Stimulated activated CD8-positive, alpha-beta memory T cell treated with anti-CD3 and anti-CD28 coated beads, Interleukin-7, amount 100 ng/mL, for 1 hour (primary cell): Measurements from ENCODE around the gene CAPN2.

ENCODE experiments used
- DNase-seq, 2 donors: peaks; one replicate each; pipeline ENCODE4 v3.0.0-alpha.2; 2020; ENCODE audit warnings: low read depth in 2 of 2

CAPN2 gene

DNA sequence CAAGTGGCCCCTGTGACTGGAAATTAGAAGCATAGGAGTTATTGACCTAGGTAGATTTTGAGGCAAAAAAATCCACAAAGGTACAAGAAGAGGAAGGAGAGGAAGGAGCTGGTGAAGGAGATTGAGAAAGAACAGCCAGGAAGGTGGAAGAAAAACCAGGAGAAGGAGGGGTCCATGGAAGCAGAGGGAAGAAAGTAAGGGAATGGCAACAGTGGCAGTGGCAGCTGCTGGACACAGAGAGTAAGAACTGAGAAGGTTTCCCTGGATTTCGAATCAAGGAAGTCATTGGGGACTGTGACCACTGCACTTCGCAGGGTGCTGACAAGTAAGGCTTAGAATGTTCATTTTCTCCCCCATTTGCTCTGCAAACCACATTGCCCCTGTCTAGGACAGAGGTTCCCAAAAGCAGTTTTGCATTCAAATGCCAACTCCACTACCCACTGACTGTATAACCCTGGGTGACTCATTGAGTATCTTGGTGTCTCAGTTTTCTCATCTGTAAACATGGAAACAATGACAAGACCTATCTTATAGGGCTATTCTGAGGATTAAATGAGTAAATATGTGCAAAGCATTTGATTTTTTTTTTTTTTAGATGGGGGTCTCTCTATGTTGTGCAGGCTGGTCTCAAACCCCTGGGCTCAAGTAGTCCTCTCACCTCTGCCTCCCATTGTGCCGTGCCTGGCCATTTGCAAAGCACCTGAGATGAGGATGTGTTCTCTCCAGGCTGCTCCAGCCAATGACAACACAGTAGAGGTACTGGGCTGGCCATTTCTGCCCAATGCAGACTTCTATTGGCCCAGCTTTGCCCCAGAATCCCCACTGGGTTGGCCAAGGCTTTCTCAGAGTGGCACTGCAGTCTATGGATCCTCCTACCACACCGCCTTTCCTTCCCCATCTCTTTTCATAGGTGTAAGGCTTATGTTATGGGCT is 9.3 kb upstream of the CAPN2 start:
- no peak for DNase-seq

DNA sequence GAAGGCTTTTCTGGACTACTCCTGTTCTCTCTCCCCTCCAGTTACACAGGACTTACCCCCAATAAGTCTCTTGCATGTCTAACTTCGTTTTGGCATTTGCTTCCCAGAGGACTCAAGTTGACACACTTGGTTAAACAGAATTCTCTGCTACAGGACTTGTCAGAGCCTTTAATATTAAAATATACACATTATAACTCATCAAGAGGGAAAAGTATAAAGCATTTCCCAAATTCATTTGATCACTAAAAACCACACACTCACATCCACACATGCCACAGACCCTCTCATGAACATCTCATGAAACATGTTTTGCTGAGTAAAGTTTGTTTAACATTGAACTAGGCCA is 8.7 kb upstream of the CAPN2 start:
- no peak for DNase-seq

DNA sequence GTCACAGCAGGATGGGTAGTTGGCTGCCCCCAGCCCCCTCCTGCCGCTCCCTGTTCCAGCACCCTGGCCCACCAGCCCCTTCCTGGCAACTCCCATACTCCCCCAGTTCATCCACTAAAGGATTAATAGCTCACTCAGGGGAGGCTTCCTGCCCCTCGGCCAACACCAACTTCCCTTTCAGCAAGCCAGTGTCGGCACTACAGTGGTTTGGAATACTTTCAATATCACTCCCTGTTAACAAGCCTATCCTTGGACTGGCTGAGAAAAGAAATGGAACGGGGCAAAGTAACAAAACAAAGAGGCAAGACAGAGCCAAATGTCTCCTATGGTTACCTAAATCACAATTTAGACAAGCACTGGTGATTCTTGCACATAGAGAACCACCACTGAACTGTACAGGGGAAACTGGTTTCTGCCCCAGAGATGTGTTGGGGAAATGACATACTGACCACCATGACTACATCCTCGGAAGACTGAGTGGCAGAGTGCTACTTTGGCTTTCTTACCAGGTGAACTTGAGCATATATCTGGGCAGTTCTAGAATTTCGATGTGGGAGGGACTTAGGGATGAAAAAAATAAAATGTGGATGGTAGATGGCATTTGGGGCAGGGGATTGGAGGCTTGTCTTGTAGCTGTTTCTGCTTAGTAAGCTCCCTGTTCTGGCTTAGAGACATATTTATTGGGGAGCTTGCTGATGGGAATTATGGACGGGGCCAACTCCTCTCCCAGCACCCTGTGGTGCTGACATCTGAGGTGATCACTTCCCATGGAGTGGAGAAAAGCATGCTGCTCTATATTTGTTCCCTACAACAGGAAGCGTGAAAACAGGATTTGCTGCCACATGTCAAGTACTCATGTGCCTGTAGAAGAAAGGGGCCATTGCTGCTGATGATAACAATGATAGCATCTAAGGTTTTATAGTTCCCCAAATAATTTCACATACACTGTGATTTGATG is 7.1 kb upstream of the CAPN2 start:
- DNase-seq, result no peak

DNA sequence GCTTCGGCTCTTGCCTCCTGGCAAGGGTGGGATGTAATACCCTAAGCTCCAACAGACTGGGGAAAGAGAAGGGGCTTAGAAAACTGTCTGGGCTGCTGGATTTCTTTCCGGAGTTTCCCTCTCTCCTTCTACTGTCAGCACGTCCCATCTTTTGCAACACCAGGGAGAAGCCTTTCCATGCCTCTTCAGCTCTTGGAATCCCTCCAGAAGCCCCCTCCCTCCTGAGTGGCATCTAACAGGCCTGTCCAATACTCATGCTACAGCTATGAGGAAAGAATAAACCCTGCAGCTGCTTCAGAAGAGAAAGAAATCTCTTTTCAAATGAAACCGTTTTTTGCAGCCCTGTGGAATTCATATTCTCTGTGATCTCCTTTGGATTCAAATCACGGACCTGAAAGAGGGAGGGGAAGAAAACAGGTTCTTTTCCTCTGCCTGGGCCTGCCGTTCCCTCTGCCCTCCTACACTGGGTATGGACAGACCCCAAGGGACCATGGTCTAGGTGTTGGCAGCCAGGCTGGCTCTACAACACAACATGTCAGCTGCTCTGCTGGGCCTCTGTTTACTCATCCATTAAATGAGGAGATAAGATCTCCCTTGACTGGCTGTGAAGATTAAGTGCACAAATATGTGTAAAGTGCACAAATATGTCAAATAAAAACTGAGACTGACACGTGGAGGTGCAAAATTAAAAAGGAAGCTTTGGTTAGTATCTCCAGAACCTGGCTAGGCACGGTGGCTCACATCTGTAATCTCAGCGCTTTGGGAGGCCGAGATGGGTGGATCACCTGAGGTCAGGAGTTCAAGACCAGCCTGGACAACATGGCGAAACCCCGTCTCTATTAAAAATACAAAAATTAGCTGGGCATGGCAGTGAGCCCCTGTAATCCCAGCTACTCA is 6.0 kb upstream of the CAPN2 start:
- no peak for DNase-seq

DNA sequence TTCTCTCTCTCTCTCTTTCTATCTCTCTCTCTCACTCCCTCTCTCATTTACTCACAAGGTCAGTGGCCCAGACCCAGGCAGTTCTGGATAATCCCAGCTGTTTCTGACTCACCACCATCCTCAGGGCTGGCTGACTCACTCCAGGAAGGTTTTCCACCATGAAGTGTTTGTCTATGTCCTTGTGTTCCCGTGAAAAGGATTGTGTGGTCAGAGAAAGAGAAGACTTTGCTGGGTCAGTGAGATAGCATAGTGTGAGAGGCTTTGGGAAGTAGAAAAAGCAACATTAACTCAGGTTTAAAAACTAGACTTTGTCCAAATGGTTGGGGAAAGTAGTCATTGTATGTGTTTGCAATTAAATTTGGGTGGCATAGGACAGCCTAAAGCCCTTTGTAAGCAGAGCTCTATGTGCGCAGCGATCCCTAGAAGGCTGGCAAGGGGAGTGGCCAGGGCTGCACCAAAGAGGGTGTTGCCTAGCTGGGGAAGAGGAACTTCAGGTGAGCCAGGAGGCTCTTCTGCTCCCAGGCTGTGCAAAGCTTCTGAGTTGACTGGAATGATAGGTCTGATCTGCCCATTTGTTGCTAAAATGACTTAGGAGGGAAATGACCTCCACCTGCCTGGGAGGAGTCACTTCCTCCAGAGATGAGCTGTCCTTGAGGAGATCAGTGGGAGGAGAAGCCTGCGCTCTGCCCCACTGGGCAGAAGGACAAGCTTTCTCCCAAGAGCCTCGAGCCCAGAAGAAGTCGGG is 4.9 kb upstream of the CAPN2 start:
- no peak for DNase-seq

DNA sequence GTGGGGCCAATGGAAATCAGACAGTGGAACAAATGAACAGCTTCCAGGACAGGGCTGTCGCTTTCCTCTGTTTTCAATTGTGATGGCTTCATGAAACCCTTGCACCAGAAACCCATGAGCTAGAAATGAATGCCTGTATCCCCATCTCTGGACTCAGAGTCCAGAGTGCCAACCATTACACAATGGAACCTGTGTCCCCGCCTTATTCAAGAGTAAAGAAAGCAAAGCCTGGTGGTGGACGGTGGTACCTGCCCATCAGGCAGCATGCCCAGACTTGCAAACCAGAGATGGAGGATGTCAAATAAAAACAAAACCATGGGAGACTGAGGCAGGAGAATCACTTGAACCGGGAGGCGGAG is 4.4 kb upstream of the CAPN2 start:
- DNase-seq, result no peak

DNA sequence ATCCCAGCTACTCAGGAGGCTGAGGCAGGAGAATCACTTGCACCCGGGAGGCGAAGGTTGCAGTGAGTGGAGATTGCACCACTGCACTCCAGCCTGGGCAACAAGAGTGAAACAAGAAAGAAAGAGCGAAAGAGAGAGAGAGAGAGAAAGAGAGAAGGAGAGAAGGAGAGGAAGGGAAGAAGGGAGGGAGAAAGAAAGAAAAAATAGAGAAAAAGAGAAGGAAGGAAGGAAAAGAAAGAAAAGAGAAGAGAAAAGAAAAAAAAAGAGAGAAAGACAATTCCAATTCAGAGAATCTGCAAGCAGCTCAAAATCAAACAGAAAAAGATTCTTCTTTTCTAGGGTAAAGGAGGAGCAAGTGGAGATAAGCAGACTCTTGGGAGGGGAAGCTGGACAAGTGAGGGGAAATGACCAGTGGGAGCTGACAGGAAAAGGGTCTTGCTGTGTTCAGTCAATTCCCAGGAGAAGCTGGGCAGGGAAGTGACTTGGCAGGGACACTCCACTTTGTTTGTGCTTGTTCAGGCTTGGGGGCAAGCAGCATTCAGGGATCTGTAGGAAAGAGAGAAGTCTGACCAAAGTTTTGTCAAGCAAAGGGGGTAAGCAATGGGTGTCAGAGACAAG is 3.6 kb upstream of the CAPN2 start:
- no peak for DNase-seq

DNA sequence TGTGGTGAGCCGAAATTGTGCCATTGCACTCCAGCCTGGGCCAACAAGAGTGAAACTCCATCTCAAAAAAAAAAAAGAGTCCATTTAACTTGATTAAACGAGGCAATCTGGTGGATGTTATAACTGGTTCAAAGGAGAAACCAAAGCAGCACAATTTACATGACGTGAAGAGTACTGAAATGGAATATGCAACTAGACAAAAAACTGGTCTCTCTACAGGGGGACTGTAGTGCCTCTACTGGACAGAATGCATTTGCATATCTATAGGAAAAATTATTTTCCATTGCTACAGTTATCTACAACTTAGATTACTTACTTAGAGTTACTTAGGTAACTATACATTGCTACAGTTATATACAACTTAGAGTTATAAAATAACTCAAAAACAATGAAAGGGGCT is 2.7 kb upstream of the CAPN2 start:
- no peak for DNase-seq

DNA sequence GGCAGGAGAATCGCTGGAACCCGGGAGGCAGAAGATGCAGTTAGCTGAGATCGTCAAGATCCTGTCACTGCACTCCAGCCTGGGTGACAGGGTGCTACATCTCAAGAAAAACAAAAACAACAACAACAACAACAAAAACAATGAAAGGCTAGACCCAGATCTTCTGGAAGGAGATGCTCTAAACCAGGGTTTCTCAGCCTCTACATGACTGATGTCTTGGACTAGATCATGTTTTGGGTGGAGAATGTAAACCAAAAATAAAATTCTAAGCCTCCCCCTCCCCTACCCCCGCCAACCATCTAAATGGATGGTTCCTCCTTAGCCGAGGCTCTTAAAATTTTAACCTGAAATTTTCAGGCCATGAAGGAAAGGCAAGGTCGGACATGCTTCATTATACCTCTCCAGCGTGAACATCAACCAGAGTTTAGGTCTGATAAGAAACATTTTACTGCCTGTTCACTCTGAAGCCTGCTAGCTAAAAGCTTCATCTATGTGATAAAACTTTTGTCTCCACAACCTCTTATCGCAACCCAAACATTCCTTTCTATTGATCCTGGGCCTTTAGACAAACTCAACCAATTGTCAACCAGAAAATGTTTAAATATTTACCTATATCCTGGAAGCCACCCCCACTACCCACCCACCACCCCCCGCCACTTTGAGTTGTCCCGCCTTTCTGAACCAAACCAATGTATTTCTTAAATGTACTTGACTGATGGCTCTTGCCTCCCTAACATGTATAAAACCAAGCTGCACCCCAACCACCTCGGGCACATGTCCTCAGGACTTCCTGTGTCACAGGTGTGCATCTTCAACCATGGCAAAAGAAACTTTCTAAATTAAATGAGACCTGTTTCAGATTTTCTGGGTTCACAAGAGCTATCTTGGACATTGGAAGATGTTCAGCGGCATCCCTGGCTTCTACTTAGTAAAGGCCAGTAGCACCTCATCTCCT is 1.9 kb upstream of the CAPN2 start:
- DNase-seq, result no peak

DNA sequence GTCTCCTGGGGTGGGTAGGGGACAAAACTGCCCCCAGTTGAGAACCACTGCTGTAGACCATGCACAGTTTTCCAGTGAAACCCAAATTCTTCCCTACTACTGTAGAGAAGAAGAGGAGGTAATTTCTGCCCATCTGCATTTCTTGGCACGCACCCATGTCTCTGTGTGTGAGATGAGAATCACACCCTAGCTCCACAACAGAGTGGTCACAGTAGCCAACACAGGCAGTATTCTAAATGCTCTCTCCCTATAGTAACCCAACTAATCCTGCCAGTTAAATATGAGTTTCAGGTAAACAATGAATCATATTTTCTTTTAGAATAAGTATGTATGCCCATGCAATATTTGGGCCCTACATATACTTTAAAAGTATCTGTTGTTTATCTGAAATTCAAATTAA is 1.2 kb upstream of the CAPN2 start:
- DNase-seq, result no peak

DNA sequence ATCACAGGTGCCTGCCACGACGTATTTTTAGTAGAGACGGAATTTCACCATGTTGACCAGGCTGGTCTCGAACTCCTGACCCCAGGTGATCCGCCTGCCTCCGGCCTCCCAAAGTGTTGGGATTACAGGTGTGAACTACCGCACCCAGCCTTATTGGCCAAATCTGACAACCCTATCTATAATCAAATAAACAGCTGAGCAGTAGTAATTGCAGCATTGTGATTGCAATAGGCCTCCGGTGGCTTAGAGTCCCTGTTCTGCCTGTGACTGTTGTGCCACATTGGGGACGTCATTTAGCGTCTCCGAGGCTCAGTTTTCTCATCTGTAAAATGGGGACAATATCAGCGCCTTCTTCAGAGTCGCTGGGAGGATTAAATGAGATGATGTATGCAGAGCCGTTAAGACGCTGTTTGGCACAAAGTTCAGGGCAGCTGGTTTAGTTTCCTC is 569 bp upstream of the CAPN2 start:
- DNase-seq, result no peak

DNA sequence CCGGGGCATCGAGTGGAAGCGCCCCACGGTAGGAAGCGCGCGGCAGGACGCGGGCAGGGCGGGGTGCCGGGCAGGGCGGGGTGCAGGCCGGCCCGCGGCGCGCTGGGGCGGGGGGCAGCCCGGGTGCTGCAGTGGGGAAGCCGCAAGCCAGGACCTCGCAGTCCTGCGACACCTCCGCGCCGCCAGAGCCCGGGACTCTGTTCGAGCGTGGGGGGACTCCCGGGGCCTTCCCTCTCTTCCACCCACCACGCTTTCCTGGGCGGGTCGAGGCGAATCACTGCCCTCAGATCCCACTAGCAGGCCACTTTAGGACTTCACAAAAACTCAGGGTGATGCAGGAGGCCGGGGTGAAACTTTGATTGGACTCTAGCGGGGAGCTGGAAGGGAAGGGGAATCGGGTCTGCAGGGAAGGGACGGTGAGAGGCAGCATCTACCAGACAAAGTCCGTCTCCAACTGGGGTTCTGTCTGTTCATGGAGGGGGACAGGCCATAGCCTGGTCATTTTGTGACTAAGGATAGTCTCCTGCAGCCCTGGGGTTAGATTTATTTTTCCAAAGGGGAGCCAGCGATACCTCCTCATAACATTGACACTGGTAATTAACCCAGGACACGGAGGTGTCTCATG is 623 bp downstream of the CAPN2 start:
- no peak for DNase-seq

DNA sequence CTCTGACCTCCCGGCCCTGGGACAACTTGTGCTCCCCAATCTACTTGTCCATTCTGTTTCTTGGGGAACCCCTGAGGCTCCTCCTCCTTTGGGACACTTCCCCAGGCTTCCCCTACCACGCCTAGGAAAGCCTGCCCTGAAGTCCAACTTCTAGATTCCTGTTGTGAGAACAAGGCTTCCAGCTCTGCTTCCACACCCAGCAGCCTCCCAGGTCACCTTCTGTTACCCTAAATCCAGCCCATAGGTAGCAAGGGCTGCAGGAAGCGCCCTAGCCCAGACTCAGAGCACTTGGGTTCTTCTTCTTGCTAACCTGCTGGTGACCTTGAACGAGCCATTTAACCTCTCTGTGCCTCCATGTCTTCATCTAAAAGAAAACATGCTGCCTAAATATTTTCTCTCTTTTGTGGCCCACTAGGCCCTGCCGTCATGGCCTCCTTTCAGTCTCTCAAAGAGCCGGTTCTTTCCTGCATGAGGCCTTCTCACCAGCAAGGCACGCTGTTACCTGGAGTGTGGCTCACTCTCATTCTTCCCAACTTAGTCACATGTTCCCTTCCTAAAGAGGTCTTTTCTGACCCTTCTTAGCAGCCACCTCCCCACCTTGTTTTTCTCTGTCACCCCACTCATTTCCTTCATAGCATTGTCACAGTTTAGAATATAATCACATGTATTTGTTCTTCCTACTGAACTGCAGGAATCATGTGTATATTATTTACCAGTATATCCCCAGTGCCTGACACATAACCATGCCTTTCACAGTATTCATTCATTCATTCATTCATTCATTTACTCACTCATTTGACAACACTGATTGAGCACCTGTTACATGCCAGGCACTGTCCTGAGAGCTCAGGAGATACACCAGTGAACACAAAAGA is 1.4 kb downstream of the CAPN2 start:
- no peak for DNase-seq

DNA sequence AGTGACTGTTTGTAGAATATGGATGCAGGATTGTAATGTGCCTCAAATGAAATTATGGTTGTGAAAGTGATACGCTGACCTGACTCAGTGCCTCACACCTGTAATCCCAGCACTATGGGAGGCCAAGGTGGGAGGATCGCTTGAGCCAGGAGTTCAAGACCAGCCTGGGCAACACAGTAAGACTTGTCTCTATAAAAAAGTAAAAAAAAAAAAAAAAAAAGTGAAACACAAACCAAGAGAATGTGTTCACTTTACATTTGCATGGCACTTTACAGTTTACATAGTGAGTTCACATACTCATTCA is 2.0 kb downstream of the CAPN2 start:
- DNase-seq, result no peak

DNA sequence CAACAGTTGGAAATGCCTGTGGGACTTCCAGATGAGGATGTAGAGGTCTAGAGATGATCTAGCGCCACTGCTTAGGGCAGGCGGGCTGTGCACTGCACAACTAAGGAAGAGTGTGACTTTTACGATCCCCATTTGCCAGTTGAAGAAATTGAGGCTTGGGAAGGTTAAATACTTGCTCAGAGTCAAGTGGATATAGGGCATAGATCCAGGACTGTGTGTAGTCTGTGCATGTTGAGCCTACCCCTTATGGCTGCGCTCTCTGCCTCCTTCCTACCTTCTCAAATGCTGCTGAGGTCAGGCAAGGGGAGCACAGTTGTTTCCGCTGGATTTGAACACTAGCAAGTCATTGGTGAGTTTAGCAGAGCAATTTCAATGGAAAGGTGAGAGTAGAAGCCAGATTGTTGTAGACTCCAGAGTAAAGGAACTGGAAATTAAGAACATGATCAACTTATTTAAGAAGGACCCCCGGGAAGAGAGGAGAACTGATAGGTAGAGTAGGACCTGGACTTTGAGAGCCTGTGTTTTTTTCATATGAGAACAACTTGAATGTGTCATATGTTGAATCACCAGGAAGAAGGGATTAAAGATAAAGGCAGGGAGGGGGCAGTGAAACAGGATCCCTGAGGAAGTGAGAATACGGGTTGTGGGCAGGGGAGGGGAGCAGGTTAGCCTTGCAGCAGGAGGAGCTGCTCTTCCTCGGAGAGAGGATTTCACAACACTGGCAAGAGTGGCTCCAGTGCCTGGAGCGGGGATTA is 2.7 kb downstream of the CAPN2 start:
- no peak for DNase-seq

DNA sequence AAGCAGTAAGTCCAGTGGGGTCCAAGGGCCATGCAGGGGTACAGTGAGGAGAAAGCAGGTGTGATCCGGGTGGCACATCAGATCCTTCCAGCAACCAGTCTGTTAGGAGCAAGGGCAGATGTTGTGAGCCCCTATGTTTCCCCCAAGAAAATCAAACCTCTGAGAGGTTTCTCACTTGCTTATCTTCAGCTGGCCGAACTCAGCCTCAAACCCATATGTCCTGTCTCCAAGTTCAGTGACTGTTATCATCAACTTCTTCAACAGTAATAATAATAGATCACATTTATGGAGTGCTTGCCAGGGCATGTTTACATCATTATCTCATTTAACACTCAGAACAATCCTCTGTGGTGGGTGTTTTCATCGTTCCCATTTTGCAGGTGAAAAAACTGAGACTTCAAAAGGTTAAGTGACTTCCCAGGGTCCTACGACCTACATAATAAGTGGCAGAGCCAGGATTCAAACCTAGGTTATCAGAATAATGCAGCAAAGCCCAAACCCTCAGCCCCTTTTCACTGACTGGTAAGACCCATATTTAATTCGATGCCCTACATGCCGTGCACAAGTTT is 3.3 kb downstream of the CAPN2 start:
- DNase-seq, result no peak

DNA sequence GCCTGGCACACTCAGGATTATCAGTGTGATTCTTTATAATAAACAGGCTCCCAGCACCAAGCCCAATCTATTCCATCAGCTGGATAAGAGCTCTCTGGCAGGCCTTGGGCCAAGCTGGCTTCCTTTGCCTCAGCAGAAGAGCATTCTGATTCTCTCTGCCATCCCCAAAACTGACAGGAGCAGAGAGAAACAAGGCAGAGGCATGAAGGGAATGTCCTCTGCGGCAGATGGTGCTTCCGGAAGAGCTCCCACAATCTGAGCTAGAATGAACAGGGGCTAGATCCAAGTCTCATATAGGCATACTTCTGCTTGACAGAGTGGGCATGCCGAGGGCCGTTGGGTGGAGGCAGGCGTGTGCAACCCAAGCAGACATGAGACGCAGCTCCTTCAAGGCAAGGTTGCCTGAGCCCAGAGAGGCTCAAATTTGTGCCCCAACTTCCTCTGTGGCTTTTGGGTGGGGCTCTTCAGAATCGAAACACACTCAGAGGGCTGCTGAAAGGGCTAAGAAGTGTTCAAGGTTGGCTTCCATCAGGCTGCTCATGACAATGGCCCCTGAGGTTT is 4.0 kb downstream of the CAPN2 start:
- DNase-seq, result peak in 1 of 2 donors; percentile 29
